Pericardium fibroblast (primary cell): Measurements from ENCODE around the gene GAB3. TPM values are rescaled to one million over a fixed set of nuclear protein-coding genes. Genes with fewer than 3 reads are reported as not detected.

Experiments used
- total RNA-seq: library from RNA; depleted of rRNA; stranded (reverse); fragments of >200 nt; gene quantifications from 2 replicates; pipeline ENCODE4 v1.2.3, GENCODE V29; 2015

The GAB3 gene
- 4.6 and 10.5 TPM in 2 replicates for total RNA-seq

GRCh38 chrX:154750301-154751202 is at the start of gene GAB3:
Gene GAB3, minus strand, starts transcription at chrX:154751077. Its CDS starts 52 bp downstream, at chrX:154751025.

GRCh38 chrX:154762537-154763296 is 11.8 kb upstream of the GAB3 start, which contains the start of gene DKC1:
Gene DKC1, plus strand, starts transcription at chrX:154762864. Its CDS starts 102 bp downstream, at chrX:154762966.

GRCh38 chrX:154653413-154653812 is 97.5 kb downstream of the GAB3 start, which contains the start of gene CTAG2:
Gene CTAG2, minus strand, starts transcription at chrX:154653579. Its CDS starts 64 bp downstream, at chrX:154653515.

Other genes with a start within 250 kb of the GAB3 start
- gene FAM3A, start 234.8 kb downstream of the GAB3 start, total RNA-seq = 41.6 and 42.7 TPM in 2 replicates
- 144 and 225 TPM in 2 replicates for gene G6PD, start 204.2 kb downstream of the GAB3 start, total RNA-seq
- 12.3 and 18.2 TPM in 2 replicates for gene IKBKG, start 203.5 kb downstream of the GAB3 start, total RNA-seq
- gene CTAG1A, start 165.9 kb downstream of the GAB3 start, total RNA-seq = not detected in 2 replicates
- gene CTAG1B, start 131.8 kb downstream of the GAB3 start, total RNA-seq = not detected in 2 replicates
- not detected in 2 replicates for gene CTAG2, start 97.5 kb downstream of the GAB3 start, total RNA-seq
- 18.8 and 31.6 TPM in 2 replicates for gene DKC1, start 11.8 kb upstream of the GAB3 start, total RNA-seq
- 13.4 and 19.7 TPM in 2 replicates for gene MPP1, start 54.4 kb upstream of the GAB3 start, total RNA-seq
- not detected in 2 replicates for gene SMIM9, start 83.6 kb upstream of the GAB3 start, total RNA-seq
- gene F8A1, start 135.3 kb upstream of the GAB3 start, total RNA-seq = 1.8 and 16.5 TPM in 2 replicates